Stimulated activated CD4-positive, alpha-beta T cell treated with anti-CD3 and anti-CD28 coated beads, Interleukin-4, amount 100 ng/mL, for 4 hours (primary cell): Measurements from ENCODE around the gene MRPL44.
A peak's percentile ranks its signal among the peaks of the same experiment; 100 is the strongest.

Source experiments
- DNase-seq, 2 experiments: peaks; one replicate each; pipeline ENCODE4 v3.0.0-alpha.2; 2020

MRPL44 gene

DNA sequence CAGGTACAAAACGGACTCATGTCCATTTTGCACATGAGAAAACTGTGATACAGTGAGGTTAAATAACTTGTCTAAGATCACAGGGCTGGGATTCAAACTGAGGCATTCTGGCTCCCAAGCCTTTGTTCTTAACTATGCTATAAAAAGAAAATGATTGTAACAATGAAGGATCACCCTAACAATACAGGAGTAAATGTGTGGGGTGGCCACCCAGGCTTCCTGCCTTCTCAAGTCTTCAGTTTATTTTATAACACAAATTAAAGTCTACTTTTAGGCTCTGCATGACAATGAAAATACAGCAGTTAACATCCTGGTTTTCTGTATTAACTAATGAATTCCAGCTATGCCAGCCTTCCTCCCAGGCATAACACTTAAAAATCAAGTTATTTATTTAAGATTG lies 19.7 kb upstream of the MRPL44 start:
- DNase-seq, result no peak

DNA sequence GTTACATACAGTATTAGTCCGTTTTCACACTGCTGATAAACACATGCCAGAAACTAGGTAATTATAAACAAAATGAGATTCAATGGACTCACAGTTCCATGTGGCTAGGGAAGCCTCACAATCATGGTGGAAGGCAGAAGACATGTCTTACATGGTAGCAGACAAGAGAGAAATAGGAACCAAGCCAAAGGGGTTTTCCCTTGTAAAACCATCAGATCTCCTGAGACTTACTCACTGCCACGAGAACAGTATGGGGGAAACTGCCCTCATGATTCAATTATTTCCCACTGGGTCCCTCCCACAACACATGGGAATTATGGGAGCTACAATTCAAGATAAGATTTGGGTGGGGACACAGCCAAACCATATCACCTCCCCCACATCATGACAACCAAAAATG lies 17.8 kb upstream of the MRPL44 start:
- DNase-seq, result peak in 1 of 2 experiments; percentile 14

GRCh38 chr2:223941579-223942277 lies 15.5 kb upstream of the MRPL44 start:
- peak; percentile 54 to 70 for DNase-seq

- DNase-seq, result no peak
These were observed 14.1 kb upstream of the MRPL44 start for GRCh38 chr2:223943135-223943534.

- DNase-seq, result no peak
These were observed 13.7 kb upstream of the MRPL44 start for GRCh38 chr2:223943561-223944008.

GRCh38 chr2:223944166-223944702 lies 13.0 kb upstream of the MRPL44 start:
- DNase-seq, result peak in 1 of 2 experiments; percentile 26

- DNase-seq, result peak; percentile 73 to 79
These were observed 12.3 kb upstream of the MRPL44 start, which contains the start of gene WDFY1 for GRCh38 chr2:223944703-223945531. Gene WDFY1, minus strand, starts transcription at chr2:223945335. Its CDS starts 51 bp downstream, at chr2:223945284.

DNA sequence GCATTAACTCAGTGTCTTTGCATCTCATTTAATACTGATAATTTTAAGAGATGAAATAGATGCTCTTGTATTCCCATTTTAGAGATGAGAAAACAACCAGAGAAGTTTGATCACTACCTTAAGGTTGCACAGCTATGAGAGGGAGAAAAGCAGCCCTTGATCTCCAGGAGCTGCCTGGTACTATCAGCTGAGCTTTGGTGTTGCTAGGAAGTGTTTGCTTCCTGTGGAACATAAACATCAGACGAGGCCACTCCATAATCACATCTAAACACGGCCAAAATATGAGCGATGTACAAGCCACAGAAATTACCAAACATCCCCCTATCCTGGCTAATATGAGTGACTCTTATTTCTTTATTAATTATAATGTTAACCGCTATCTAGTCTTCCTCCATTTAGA lies 11.5 kb upstream of the MRPL44 start:
- no peak for DNase-seq

DNA sequence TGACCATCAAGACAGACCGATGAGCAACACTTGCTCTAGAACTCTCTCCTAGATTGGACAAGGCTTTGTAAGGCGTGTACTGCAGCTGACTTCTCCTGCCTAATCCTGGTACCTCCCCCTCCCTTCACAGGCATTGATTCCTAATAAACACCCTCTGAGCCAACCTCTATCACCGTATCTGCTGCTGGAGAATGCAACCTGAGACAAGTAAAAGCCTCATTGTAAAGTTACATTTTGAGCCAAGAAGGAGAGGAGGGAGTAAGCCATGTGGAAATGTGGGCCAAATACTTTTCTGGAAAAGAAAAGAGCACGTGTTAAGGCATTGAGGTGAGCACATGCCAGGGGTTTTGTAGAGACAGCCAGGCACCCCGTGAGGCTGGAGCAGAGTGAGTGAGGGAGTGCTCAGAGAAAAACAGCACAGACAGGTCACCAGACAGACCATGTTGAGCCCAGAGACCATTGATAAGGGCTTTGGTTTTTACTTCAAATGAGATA lies 9.5 kb upstream of the MRPL44 start:
- DNase-seq, result no peak

DNA sequence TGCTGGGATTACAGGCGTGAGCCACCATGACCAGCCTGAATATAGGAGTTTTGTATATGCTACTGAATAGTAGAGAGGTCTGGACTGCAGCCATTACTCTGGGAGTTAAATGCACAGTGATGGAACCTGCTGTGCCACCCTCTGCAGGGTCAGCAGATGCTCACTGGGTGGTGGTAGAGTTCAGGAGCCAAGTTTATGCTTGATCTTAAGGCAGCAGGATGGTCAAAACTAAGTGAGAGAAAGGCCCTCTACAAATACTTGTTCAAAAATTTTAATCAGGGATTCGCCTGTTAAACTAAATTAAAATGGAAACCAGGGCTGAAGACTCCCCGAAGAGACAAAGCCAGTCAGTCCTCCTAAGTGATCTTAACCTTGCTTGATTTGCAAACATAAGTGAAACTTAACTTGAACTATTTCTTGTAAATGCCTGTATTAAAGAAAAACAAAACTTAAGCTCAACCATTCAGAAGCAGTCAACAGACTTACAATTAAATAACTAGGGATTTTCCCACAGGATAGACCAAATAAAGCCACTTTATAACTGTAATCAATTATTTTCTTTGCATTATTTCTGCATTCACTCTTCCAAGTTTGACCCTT lies 7.9 kb upstream of the MRPL44 start:
- no peak for DNase-seq

DNA sequence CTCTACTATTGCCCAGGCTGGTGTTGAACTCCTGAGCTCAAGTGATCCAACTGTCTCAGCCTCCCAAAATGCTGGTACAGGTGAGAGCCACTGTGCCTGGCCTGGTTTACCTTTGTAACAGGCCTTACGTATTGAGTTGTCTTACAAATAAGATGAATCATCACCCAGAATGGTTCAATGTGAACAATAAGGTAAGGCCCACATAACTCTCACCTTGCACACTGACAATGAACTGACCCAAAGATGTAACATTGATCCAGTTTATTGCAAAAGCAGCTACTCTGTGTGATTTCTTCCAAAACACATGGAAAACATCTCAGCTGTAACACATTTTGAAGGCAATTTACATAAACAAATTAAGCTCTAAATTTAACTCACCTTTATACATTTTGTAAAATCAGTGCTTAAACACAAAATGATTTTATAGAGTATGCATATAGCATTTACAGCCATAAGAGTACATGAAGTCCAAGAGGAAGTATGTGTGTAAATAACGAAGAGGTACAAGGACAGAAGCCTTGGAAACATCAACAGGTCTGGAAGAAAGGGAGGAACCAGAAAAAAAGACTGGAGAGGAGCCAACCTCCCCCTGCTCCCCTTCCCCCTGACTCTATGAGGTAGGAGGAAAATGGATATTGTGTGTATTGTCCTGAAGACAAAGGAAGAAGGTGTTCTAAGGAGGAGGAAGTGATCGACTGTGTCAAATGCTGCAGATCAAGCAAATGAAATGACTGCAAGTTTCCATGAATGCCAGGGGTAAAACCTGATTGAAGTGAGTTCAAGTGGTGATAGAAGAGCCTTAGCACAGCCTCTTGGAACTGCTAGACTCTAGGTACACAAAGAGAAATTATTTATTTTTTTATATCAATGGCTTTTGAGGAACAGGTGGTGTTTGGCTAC lies 6.6 kb upstream of the MRPL44 start:
- no peak for DNase-seq

- no peak for DNase-seq
These were observed 4.8 kb upstream of the MRPL44 start for GRCh38 chr2:223952280-223952968.

- DNase-seq, result no peak
These were observed 2.9 kb upstream of the MRPL44 start for GRCh38 chr2:223954401-223954800.

DNA sequence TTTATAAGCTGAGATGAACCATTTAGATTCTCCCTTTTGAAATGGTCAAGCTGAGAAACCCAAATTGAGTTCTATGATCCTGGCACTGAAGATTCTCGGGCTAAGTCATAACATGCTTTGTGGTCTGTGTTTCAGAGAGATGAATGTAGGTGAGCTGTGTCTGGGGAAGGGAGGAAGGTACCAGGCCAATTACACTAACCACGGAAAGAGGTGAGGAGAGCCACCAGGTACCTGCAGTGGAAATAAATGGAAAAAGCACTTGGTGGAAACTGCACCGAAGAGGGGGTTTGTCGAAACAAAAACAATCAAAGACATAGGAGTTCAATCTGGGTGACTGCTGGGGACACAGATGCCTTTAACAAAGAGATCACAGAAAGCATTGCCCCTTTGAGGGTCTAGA lies 963 bp upstream of the MRPL44 start:
- DNase-seq, result no peak

DNA sequence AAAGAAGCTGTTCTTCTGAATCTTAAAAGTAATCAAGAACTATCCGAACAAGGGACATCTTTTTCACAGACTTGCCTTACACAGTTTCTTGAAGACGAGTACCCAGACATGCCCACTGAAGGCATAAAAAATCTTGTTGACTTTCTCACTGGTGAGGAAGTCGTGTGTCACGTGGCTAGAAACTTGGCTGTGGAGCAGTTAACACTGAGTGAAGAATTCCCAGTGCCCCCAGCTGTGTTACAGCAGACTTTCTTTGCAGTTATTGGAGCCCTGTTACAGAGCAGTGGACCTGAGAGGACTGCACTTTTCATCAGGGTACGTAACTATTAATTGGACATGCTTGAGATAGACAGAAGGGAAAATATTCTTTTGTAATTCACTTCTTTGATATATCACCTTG lies 2.4 kb downstream of the MRPL44 start:
- DNase-seq, result no peak

DNA sequence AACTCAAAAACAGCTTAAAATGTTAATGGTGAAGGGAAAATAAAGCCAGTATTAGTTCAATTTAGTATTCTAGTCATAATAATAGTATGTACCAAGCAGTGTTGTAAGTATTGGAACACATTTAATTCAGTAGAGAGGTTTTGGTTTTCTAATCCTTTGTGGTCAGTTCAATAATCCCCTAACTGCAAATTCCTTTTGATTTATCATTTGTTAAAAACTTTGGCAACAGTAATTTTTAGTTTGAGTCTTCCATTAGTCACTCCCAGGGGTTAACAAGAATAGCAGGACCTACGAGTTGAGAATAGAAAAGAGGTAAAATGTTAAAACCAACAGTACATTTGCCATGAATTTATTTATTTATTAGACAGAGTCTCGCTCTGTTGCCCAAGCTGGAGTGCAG lies 10.7 kb downstream of the MRPL44 start:
- no peak for DNase-seq

- no peak for DNase-seq
These were observed 12.1 kb downstream of the MRPL44 start for GRCh38 chr2:223969315-223969714.

DNA sequence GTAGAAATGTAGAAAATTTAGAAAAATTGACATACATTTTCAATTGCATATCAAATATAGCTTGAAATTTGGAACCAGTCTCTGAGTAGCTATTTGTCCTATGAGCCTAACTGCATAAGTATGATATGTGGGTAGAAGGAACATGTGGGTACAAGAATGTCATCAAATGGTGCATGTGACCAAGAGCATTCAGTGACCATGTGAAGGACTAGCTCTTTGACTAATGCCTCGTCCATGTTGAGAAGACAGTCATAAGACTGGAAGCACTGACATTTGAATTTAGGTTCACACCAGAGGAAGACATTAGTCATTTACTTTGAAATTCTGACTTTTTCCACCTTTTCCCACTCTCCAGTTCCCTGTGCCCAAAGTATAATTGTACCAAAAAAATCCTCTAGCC lies 12.6 kb downstream of the MRPL44 start:
- no peak for DNase-seq

GRCh38 chr2:223970343-223971128 lies 13.3 kb downstream of the MRPL44 start:
- DNase-seq, result peak in 1 of 2 experiments; percentile 24

GRCh38 chr2:223971731-223972130 lies 14.5 kb downstream of the MRPL44 start:
- no peak for DNase-seq

- no peak for DNase-seq
These were observed 15.4 kb downstream of the MRPL44 start for GRCh38 chr2:223972656-223973102.
